ENCODE data around the gene MILR1. TPM values are rescaled to one million over a fixed set of nuclear protein-coding genes. Genes with fewer than 3 reads are reported as not detected.

The MILR1 gene
- total RNA-seq = 2.3 and 15.9 TPM in 2 replicates

GRCh38 chr17:64448665-64449512, at the start of gene MILR1:
TSS of gene MILR1 (plus strand) at chr17:64449115. CDS start at chr17:64449169, 54 bp downstream.

GRCh38 chr17:64496786-64497564, 48.1 kb downstream of the MILR1 start, which contains the start of gene POLG2:
TSS of gene POLG2 (minus strand) at chr17:64497054. CDS start at chr17:64496968, 86 bp downstream.

GRCh38 chr17:64506201-64506575, 57.3 kb downstream of the MILR1 start, which contains the start of gene DDX5:
TSS of gene DDX5 (minus strand) at chr17:64506289. CDS start at chr17:64506119, 170 bp downstream.

GRCh38 chr17:64506576-64507412, 57.9 kb downstream of the MILR1 start, which contains the start of gene CEP95:
TSS of gene CEP95 (plus strand) at chr17:64506977. CDS start at chr17:64507098, 121 bp downstream.

Other genes starting within 250 kb of the MILR1 start
- 38.0 and 51.0 TPM in 2 replicates for gene TEX2, start 185.9 kb upstream of the MILR1 start, total RNA-seq
- 0.96 and 1.5 TPM in 2 replicates for gene PECAM1, start 58.3 kb upstream of the MILR1 start, total RNA-seq
- gene POLG2, start 47.9 kb downstream of the MILR1 start, total RNA-seq = 10.0 and 11.8 TPM in 2 replicates
- gene DDX5, start 57.2 kb downstream of the MILR1 start, total RNA-seq = 307 and 324 TPM in 2 replicates
- gene CEP95, start 57.9 kb downstream of the MILR1 start, total RNA-seq = 20.8 and 21.0 TPM in 2 replicates
- 114 and 158 TPM in 2 replicates for gene SMURF2, start 213.2 kb downstream of the MILR1 start, total RNA-seq

Data from smooth muscle cell of the pulmonary artery (primary cell).